PFSK-1 (cell line): ENCODE measurements around the gene ATG14.

ENCODE experiments used
- FOXP2 ChIP-seq: optimal IDR thresholded peaks from 2 replicates; pipeline ENCODE3; 2011; ENCODE audit warnings: borderline replicate concordance, control low read depth, inconsistent platforms; ENCODE audit not compliant: insufficient read depth; ENCODE audit errors: extremely low read length, extremely low read depth
- POLR2AphosphoS5 ChIP-seq: IDR thresholded peaks from 2 replicates; pipeline ENCODE4 v1.6.1; 2012; ENCODE audit warnings: low read depth, mild to moderate bottlenecking, control low read depth, low read length, moderate library complexity
- REST ChIP-seq, 2 experiments: IDR thresholded peaks; 2 replicates each; pipeline versions ENCODE4 v1.6.1 to v1.8.0; 2011 to 2012; ENCODE audit warnings: low read depth in 2 of 2, low read length in 2 of 2, control low read depth in 1 of 2, inconsistent platforms in 1 of 2, mild to moderate bottlenecking in 1 of 2, moderate library complexity in 1 of 2; ENCODE audit not compliant: insufficient read depth in 1 of 2
- SIN3A ChIP-seq: IDR thresholded peaks from 2 replicates; pipeline ENCODE4 v1.6.1; 2012; ENCODE audit warnings: mild to moderate bottlenecking, low read length, moderate library complexity, borderline replicate concordance; ENCODE audit not compliant: insufficient read depth
- TAF1 ChIP-seq: IDR thresholded peaks from 2 replicates; pipeline ENCODE4 v1.6.1; 2012; ENCODE audit warnings: low read length, control low read depth, borderline replicate concordance; ENCODE audit not compliant: insufficient read depth

Gene ATG14

DNA sequence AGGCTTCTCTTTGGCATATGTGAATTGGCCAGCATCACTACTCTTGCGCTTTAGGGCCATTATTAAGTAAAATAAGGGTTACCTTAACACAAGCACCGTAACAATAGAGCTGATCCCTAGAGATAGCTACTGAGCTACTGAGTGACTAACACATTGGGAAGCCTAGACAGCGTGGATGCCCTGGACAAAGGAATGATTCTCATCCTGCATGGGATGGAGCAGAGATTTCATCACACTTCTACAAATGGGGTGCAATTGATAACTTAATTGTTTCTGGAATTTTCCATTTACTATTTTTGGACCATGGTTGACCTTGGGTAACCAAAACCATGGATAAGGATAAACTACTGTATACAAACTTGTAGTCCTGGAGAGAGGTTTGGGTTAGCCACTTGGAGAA is 83.3 kb downstream of the ATG14 start:
- TF ChIP-seq SIN3A, result no peak
- TF ChIP-seq REST (IDR thresholded peaks at IDR 0.05; ENCODE audit: insufficient read depth in 1 of 2, low read depth in 2 of 2, low read length in 2 of 2), result no peak
- TF ChIP-seq POLR2AphosphoS5, result no peak
- TF ChIP-seq FOXP2, result no peak
- no peak for TF ChIP-seq TAF1

- TF ChIP-seq REST (IDR thresholded peaks at IDR 0.05; ENCODE audit: insufficient read depth in 1 of 2, low read depth in 2 of 2, low read length in 2 of 2), result no peak
- no peak for TF ChIP-seq TAF1
- TF ChIP-seq FOXP2, result no peak
- TF ChIP-seq POLR2AphosphoS5, result no peak
- TF ChIP-seq SIN3A, result no peak
These were observed 84.5 kb downstream of the ATG14 start for GRCh38 chr14:55327179-55327578.

DNA sequence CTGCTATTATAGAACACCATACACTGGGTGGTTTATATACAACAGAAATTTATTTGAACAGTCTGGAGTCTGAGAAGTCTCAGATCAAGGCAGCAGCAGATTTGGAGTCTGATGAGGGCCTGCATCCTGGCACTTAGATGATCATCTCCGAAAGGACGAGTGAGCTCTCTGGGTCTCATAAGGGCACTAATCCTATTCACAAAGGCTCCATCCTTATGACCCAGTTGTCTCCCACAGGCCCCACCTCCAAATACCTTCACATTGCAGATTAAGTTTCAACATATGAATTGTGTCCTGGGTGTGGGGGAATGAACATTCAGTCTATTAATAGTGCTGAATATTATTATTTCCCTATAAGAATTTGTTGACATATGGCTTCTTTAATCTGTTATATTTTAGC is 86.8 kb downstream of the ATG14 start:
- TF ChIP-seq REST (IDR thresholded peaks at IDR 0.05; ENCODE audit: insufficient read depth in 1 of 2, low read depth in 2 of 2, low read length in 2 of 2) (no peak), TAF1 (no peak), SIN3A (no peak), FOXP2 (no peak), POLR2AphosphoS5 (no peak)

- TF ChIP-seq TAF1 (no peak), SIN3A (no peak), REST (IDR thresholded peaks at IDR 0.05; ENCODE audit: insufficient read depth in 1 of 2, low read depth in 2 of 2, low read length in 2 of 2) (no peak), FOXP2 (no peak), POLR2AphosphoS5 (no peak)
These were observed 87.7 kb downstream of the ATG14 start for GRCh38 chr14:55323910-55324309.

DNA sequence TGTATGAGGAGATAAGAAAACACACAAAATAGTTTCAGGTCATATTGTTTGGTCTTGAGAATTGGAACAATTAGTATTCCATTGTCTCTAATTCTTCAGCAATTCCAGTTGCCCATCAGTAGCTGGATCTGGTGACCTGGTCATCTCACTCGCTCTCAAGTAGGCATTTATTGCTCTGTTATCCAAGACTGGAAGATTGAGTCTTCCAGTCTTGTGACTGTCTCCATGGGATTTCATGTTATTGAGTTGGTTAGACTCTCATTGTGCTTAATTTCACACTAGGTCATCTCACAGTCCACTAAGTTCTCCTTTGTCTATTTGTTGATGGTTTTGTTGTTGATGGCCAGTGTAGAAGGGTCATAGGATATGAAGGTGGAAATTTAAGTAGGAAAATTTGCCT is 92.9 kb downstream of the ATG14 start:
- no peak for TF ChIP-seq TAF1
- TF ChIP-seq REST (IDR thresholded peaks at IDR 0.05; ENCODE audit: insufficient read depth in 1 of 2, low read depth in 2 of 2, low read length in 2 of 2), result no peak
- TF ChIP-seq FOXP2, result no peak
